Endothelial cell of umbilical vein (primary cell): ENCODE results near the gene ATG4D. TPM values are rescaled to one million over a fixed set of nuclear protein-coding genes. Genes with fewer than 3 reads are reported as not detected.
A peak's percentile ranks its signal among the peaks of the same experiment; 100 is the strongest.

ENCODE experiments used
- BruUV-seq: library from RNA; stranded (reverse); fragments of 400-500 nt; replicated peaks from 2 replicates; lab custom pipeline; 2021; lab: Mats Ljungman, UMichigan
- CTCF ChIA-PET: fragments of 300-600, 350-600 bp; sonication (Branson Sonifier 250); formaldehyde crosslinking; loops from one replicate; lab custom pipeline; 2021; ENCODE audit warnings: antibody characterized with exemption, inconsistent platforms; lab: Charles Lee
- POLR2A ChIA-PET: fragments of 300-600, 350-600 bp; sonication (Branson Sonifier 250); formaldehyde crosslinking; loops from one replicate; lab custom pipeline; 2021; ENCODE audit warnings: antibody characterized with exemption, inconsistent platforms; lab: Charles Lee
- DNase-seq: peaks from one replicate; pipeline ENCODE4 v3.0.0-alpha.2; 2011; ENCODE audit warnings: low read depth, low spot score
- FAIRE-seq: peaks from 2 replicates; lab custom pipeline; 2011; peaks lifted over from hg19 to GRCh38; lab: Jason Lieb, UNC
- H2AFZ ChIP-seq: 2 replicates; pipeline ENCODE4 v1.6.0; 2012; ENCODE audit warnings: low read depth, low read length, control low read depth, inconsistent platforms
- H3K27ac ChIP-seq: 2 replicates; pipeline ENCODE4 v1.5.1; 2011; ENCODE audit warnings: low read depth, mild to moderate bottlenecking, control low read depth, low read length, moderate library complexity; ENCODE audit not compliant: insufficient read depth
- H3K27me3 ChIP-seq, 2 experiments: 2 replicates each; pipeline versions ENCODE4 v1.6.0 to v1.6.1; 2011; ENCODE audit warnings: low read length in 2 of 2, mixed read lengths in 1 of 2; ENCODE audit not compliant: control insufficient read depth in 2 of 2, insufficient read depth in 2 of 2
- H3K36me3 ChIP-seq, 2 experiments: 2 replicates in 1 of 2; 3 replicates in 1 of 2; pipeline ENCODE4 v1.5.1; 2011; ENCODE audit warnings: low read length in 2 of 2, mild to moderate bottlenecking in 1 of 2, moderate library complexity in 1 of 2; ENCODE audit not compliant: control insufficient read depth in 2 of 2, insufficient read depth in 2 of 2; ENCODE audit errors: extremely low read depth in 1 of 2
- H3K4me1 ChIP-seq: 3 replicates; pipeline ENCODE4 v1.5.1; 2011; ENCODE audit warnings: mild to moderate bottlenecking, low read length; ENCODE audit not compliant: control insufficient read depth, insufficient read depth; ENCODE audit errors: extremely low read depth
- H3K4me2 ChIP-seq: 2 replicates; pipeline ENCODE4 v1.6.1; 2011; ENCODE audit warnings: low read length, control low read depth, mixed read lengths; ENCODE audit not compliant: insufficient read depth
- H3K4me3 ChIP-seq, 3 experiments: fragments of 200-600 bp in 1 of 3; sonication (generic), shearing (Covaris generic) in 1 of 3; replicated peaks in 1 of 3; 2 replicates each; pipeline ENCODE4 v1.5.1; 2011 to 2016; ENCODE audit warnings: control low read depth in 3 of 3, low read length in 3 of 3, mild to moderate bottlenecking in 2 of 3, inconsistent platforms in 1 of 3, low read depth in 1 of 3, moderate library complexity in 1 of 3; ENCODE audit not compliant: insufficient read depth in 1 of 3
- H3K79me2 ChIP-seq: 2 replicates; pipeline ENCODE4 v1.6.0; 2012; ENCODE audit warnings: low read length, inconsistent platforms; ENCODE audit not compliant: control insufficient read depth, insufficient read depth
- H3K9ac ChIP-seq: replicated peaks from 2 replicates; pipeline ENCODE3; 2011; ENCODE audit warnings: low read length, control low read depth; ENCODE audit not compliant: insufficient read depth; ENCODE audit errors: extremely low read depth
- H3K9me1 ChIP-seq: replicated peaks from 3 replicates; pipeline ENCODE4 v1.6.0; 2011; ENCODE audit warnings: mild to moderate bottlenecking, low read length; ENCODE audit not compliant: control insufficient read depth, insufficient read depth; ENCODE audit errors: extremely low read depth
- H3K9me3 ChIP-seq: replicated peaks from 2 replicates; pipeline ENCODE4 v1.5.1; 2012; ENCODE audit warnings: low read length, inconsistent platforms; ENCODE audit not compliant: control insufficient read depth, insufficient read depth
- H4K20me1 ChIP-seq: replicated peaks from 2 replicates; pipeline ENCODE3; 2011; ENCODE audit warnings: mild to moderate bottlenecking, low read length; ENCODE audit not compliant: control insufficient read depth, insufficient read depth; ENCODE audit errors: extremely low read depth
- CTCF ChIP-seq, 2 donors: IDR thresholded peaks; 1 replicate in 1 of 2; 2 replicates in 1 of 2; pipeline ENCODE4 v1.5.1; 2011; ENCODE audit warnings: low read length in 2 of 2, mild to moderate bottlenecking in 2 of 2, moderate library complexity in 2 of 2, control low read depth in 1 of 2, inconsistent platforms in 1 of 2, low read depth in 1 of 2; ENCODE audit not compliant: insufficient read depth in 1 of 2; ENCODE audit errors: extremely low read depth in 1 of 2
- EZH2 ChIP-seq: IDR thresholded peaks from 2 replicates; pipeline ENCODE4 v1.6.1; 2012; ENCODE audit warnings: borderline replicate concordance, low read depth, mild to moderate bottlenecking, moderate library complexity, low read length, inconsistent platforms; ENCODE audit not compliant: severe bottlenecking
- FOS ChIP-seq: IDR thresholded peaks from 2 replicates; pipeline ENCODE4 v1.6.1; 2011; ENCODE audit warnings: mild to moderate bottlenecking, low read length, moderate library complexity, borderline replicate concordance; ENCODE audit not compliant: insufficient read depth
- GATA2 ChIP-seq: IDR thresholded peaks from 2 replicates; pipeline ENCODE4 v1.7.0; 2011; ENCODE audit warnings: low read depth, mild to moderate bottlenecking, moderate library complexity, mixed read lengths, low read length; ENCODE audit not compliant: insufficient read length, insufficient read depth
- JUN ChIP-seq: IDR thresholded peaks from 2 replicates; pipeline ENCODE4 v1.6.1; 2011; ENCODE audit warnings: borderline replicate concordance, low read depth; ENCODE audit not compliant: insufficient read length, insufficient read depth
- MYC ChIP-seq: IDR thresholded peaks from one replicate; pipeline ENCODE4 v1.6.1; 2011; ENCODE audit warnings: mild to moderate bottlenecking, low read depth, low read length
- POLR2A ChIP-seq: IDR thresholded peaks from 2 replicates; pipeline ENCODE4 v1.6.1; 2012; ENCODE audit warnings: low read depth, mild to moderate bottlenecking, control low read depth, low read length
- POLR2AphosphoS5 ChIP-seq: IDR thresholded peaks from 2 replicates; pipeline ENCODE4 v1.6.1; 2012; ENCODE audit warnings: low read depth, mild to moderate bottlenecking, control low read depth, low read length, moderate library complexity; ENCODE audit not compliant: insufficient read depth
- dilution Hi-C: fragments of 300-500 bp; cut with MboI; formaldehyde crosslinking; loops from one replicate; pipeline ENCODE4 v1.15.0; 2019; ENCODE audit warnings: low sequenced_read_pairs; ENCODE audit not compliant: extremely low pct_ligation_motif_present
- intact Hi-C: fragments of 100-400 bp; cut with micrococcal nuclease; formaldehyde crosslinking; loops from one replicate; pipeline ENCODE4 v1.10.0; 2022
- polyA plus RNA-seq, 4 experiments: library from polyadenylated mRNA; depleted of rRNA in 3 of 4; stranded (reverse) in 3 of 4; unstranded in 1 of 4; fragments of >200 nt; gene quantifications; 2 replicates each; pipeline versions ENCODE4 v1.2.1 to v1.2.3, GENCODE V29; 2011 to 2012; ENCODE audit warnings: missing spikeins in 1 of 4
- total RNA-seq: library from RNA; stranded (reverse); gene quantifications from 2 replicates; pipeline ENCODE4 v1.2.3, GENCODE V29; 2021
- TF ChIP-seq, protein P1 (sequence below): IDR thresholded peaks from 2 replicates; pipeline ENCODE4 v1.6.1; 2011; ENCODE audit not compliant: insufficient read depth, insufficient read length

Gene ATG4D
- total and polyA plus RNA-seq, 2 donors (not counting 3 experiments of a cell fraction or from before 2014, with no cell fraction given): 19.8 to 24.9 TPM

- no peaks in the 10 kb centered on the region for H4K20me1 ChIP-seq
- BruUV-seq: no TSS peak
- TF ChIP-seq, protein P1, sequence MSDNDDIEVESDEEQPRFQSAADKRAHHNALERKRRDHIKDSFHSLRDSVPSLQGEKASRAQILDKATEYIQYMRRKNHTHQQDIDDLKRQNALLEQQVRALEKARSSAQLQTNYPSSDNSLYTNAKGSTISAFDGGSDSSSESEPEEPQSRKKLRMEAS: no peak
- no peak for TF ChIP-seq JUN
- TF ChIP-seq EZH2: no peak
- TF ChIP-seq CTCF (IDR thresholded peaks at IDR 0.05; ENCODE audit: extremely low read depth in 1 of 2, insufficient read depth in 1 of 2, low read depth in 1 of 2, low read length in 2 of 2): no peak
- no peak for TF ChIP-seq POLR2A
- no peak for TF ChIP-seq MYC
- no peak for TF ChIP-seq POLR2AphosphoS5
- TF ChIP-seq FOS: no peak
- no peak for TF ChIP-seq GATA2
These were observed 38.4 kb downstream of the ATG4D start for GRCh38 chr19:10582091-10582490.

More at GRCh38 chr19:10582091-10582490, 38.4 kb downstream of the ATG4D start:
- H3K4me2 ChIP-seq: no peak overlapping the region
- DNase-seq: no peak
- H3K79me2 ChIP-seq: no peaks in the 10 kb centered on the region
- dilution Hi-C loops (no loop called here), intact Hi-C loops (loop anchor here (5.0 kb wide), 1 partner anchor 45 kb away; the partner anchor contains the start of gene SLC44A2)
- H3K36me3 ChIP-seq: no peaks in the 10 kb centered on the region
- H3K27me3 ChIP-seq: peaks cover 2 to 5% of the 10 kb centered on the region in 2 experiments
- H3K9me3 ChIP-seq: no peaks in the 10 kb centered on the region
- FAIRE-seq: peak; percentile 31
- CTCF ChIA-PET: interaction anchor here (1.1 to 9.1 kb wide), 26 partner anchors 9 to 282 kb away, joined by 3 to 654 read pairs (median 10); partner anchors contain the start of genes QTRT1 and SLC44A2
- H3K9ac ChIP-seq: no peak overlapping the region
- H3K9me1 ChIP-seq: no peaks in the 10 kb centered on the region
- no peak overlapping the region for H3K4me3 ChIP-seq
- no peak overlapping the region for H2AFZ ChIP-seq
- POLR2A ChIA-PET: interaction anchor here (0.5 kb wide), 1 partner anchor 439 kb away, joined by 6 read pairs; no protein-coding TSS in a partner anchor
- no peaks in the 10 kb centered on the region for H3K4me1 ChIP-seq
- H3K27ac ChIP-seq: no peak overlapping the region
